Skeletal muscle tissue (tissue), 4 donors: Measurements from ENCODE around the gene FMN2. TPM values are rescaled to one million over a fixed set of nuclear protein-coding genes. Genes with fewer than 3 reads are reported as not detected.

ENCODE experiments used
- H3K27ac ChIP-seq: one replicate; pipeline ENCODE4 v1.7.0; 2013; ENCODE audit warnings: mild to moderate bottlenecking, low read depth, low read length, inconsistent platforms
- H3K27me3 ChIP-seq, 3 donors: one replicate each; pipeline ENCODE4 v1.7.0; 2013; ENCODE audit warnings: low read length in 3 of 3; ENCODE audit not compliant: control insufficient read depth in 3 of 3, insufficient read depth in 3 of 3
- H3K36me3 ChIP-seq, 3 donors: one replicate each; pipeline ENCODE4 v1.7.0; 2013; ENCODE audit warnings: low read length in 3 of 3; ENCODE audit not compliant: control insufficient read depth in 3 of 3, insufficient read depth in 3 of 3
- H3K4me1 ChIP-seq, 3 donors: one replicate each; pipeline ENCODE4 v1.7.0; 2013; ENCODE audit warnings: low read length in 3 of 3, mild to moderate bottlenecking in 3 of 3; ENCODE audit not compliant: control insufficient read depth in 3 of 3, insufficient read depth in 3 of 3
- H3K4me3 ChIP-seq, 3 donors: one replicate each; pipeline ENCODE4 v1.7.0; 2013; ENCODE audit warnings: low read length in 3 of 3
- H3K9ac ChIP-seq, 3 donors: one replicate each; pipeline ENCODE4 v1.7.0; 2013; ENCODE audit warnings: low read length in 3 of 3, mild to moderate bottlenecking in 3 of 3, moderate library complexity in 2 of 3, low read depth in 1 of 3
- H3K9me3 ChIP-seq, 3 donors: one replicate each; pipeline ENCODE4 v1.7.0; 2013; ENCODE audit warnings: low read length in 3 of 3; ENCODE audit not compliant: control insufficient read depth in 3 of 3
- total RNA-seq: library from RNA; depleted of rRNA; stranded (reverse); fragments of >200 nt; gene quantifications from one replicate; pipeline ENCODE4 v1.2.3, GENCODE V29; 2014
- donor health status: Osteomylitis.

Gene FMN2
- total RNA-seq, 1 donor from 2014 or later = 2.1 TPM

GRCh38 chr1:240356568-240356967 lies 264.9 kb downstream of the FMN2 start:
- no peaks in the 10 kb centered on the region for H3K4me1 ChIP-seq
- no peak overlapping the region for H3K4me3 ChIP-seq
- no peak overlapping the region for H3K27ac ChIP-seq
- no peak overlapping the region for H3K9ac ChIP-seq
- H3K27me3 ChIP-seq = no peaks in the 10 kb centered on the region
- H3K9me3 ChIP-seq = peaks cover 0 to 2% (median 0%) of the 10 kb centered on the region in 3 donors
- no peaks in the 10 kb centered on the region for H3K36me3 ChIP-seq

DNA sequence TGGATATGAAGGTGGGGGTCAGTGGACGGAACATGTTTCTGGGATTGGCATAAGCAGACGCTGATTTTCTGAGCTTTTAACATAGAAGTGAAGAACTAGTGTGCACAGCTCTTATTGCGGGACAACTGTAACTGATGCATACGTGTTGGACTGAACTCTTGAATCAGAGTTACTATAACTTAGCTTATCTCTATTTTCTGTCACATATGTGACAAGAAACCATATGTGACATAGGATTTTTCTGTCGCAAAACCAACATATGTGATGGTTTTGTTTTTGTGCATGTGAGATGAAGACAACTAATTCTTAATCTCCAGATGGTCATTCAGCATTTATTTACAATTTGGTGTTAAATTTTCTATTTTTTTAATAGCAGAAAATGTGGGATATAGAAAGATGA lies 270.4 kb downstream of the FMN2 start:
- no peaks in the 10 kb centered on the region for H3K4me1 ChIP-seq
- no peak overlapping the region for H3K9ac ChIP-seq
- H3K27me3 ChIP-seq = no peaks in the 10 kb centered on the region
- H3K4me3 ChIP-seq = no peak overlapping the region
- H3K9me3 ChIP-seq = no peaks in the 10 kb centered on the region
- no peaks in the 10 kb centered on the region for H3K36me3 ChIP-seq
- H3K27ac ChIP-seq = no peak overlapping the region

- Histone ChIP-seq H3K4me1 (no peaks in the 10 kb centered on the region), H3K9ac (no peak overlapping the region), H3K27me3 (no peaks in the 10 kb centered on the region), H3K27ac (no peak overlapping the region), H3K36me3 (no peaks in the 10 kb centered on the region), H3K4me3 (no peak overlapping the region), H3K9me3 (no peaks in the 10 kb centered on the region)
Observed at GRCh38 chr1:240362826-240363225, 271.1 kb downstream of the FMN2 start.

- no peak overlapping the region for H3K9ac ChIP-seq
Observed at GRCh38 chr1:240363315-240363714, 271.6 kb downstream of the FMN2 start.

GRCh38 chr1:240363914-240364313 lies 272.2 kb downstream of the FMN2 start:
- Histone ChIP-seq H3K36me3 (no peaks in the 10 kb centered on the region), H3K27me3 (no peaks in the 10 kb centered on the region), H3K27ac (no peak overlapping the region), H3K9me3 (no peaks in the 10 kb centered on the region), H3K9ac (no peak overlapping the region), H3K4me3 (no peak overlapping the region), H3K4me1 (no peaks in the 10 kb centered on the region)

More at GRCh38 chr1:240363315-240363714, 271.6 kb downstream of the FMN2 start:
- no peaks in the 10 kb centered on the region for H3K27me3 ChIP-seq
- no peak overlapping the region for H3K27ac ChIP-seq
- H3K4me1 ChIP-seq = no peaks in the 10 kb centered on the region
- H3K9me3 ChIP-seq = no peaks in the 10 kb centered on the region
- H3K36me3 ChIP-seq = no peaks in the 10 kb centered on the region
- no peak overlapping the region for H3K4me3 ChIP-seq

- Histone ChIP-seq H3K27me3 (no peaks in the 10 kb centered on the region), H3K4me1 (no peaks in the 10 kb centered on the region), H3K36me3 (no peaks in the 10 kb centered on the region), H3K27ac (no peak overlapping the region), H3K9me3 (no peaks in the 10 kb centered on the region), H3K4me3 (no peak overlapping the region), H3K9ac (no peak overlapping the region)
Observed at GRCh38 chr1:240366636-240367035, 275.0 kb downstream of the FMN2 start.

DNA sequence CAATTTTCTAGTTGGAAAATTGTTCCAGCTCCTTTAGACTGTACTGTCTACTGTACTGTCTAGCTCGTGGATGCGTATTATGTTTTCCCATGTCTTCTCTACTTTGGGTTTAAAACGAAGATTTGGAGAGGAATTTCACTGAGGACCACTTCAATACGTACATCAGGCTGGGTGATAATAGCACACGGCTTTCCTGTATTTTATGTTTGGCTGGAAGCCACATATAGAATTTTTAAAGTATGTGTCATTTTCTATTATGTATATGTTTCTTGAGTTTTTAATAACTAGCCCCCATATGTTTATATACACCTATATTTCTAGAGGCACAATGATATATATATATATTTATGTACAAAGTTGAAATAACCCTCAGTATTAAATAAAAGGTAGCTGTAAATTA lies 293.9 kb downstream of the FMN2 start:
- Histone ChIP-seq H3K9ac (no peak overlapping the region), H3K4me3 (no peak overlapping the region), H3K27me3 (no peaks in the 10 kb centered on the region), H3K27ac (no peak overlapping the region), H3K9me3 (peaks cover 0 to 5% (median 3%) of the 10 kb centered on the region in 3 donors), H3K36me3 (no peaks in the 10 kb centered on the region), H3K4me1 (peaks cover 0 to 6% (median 0%) of the 10 kb centered on the region in 3 donors)

GRCh38 chr1:240385985-240386978 lies 294.6 kb downstream of the FMN2 start:
- peaks cover 0 to 6% (median 0%) of the 10 kb centered on the region in 3 donors for H3K4me1 ChIP-seq
- H3K4me3 ChIP-seq = no peak overlapping the region
- peak overlapping the region; percentile 61 for H3K27ac ChIP-seq
- no peak overlapping the region for H3K9ac ChIP-seq
- no peaks in the 10 kb centered on the region for H3K27me3 ChIP-seq
- H3K9me3 ChIP-seq = peaks cover 0 to 3% (median 2%) of the 10 kb centered on the region in 3 donors
- H3K36me3 ChIP-seq = no peaks in the 10 kb centered on the region

GRCh38 chr1:240387051-240387450 lies 295.4 kb downstream of the FMN2 start:
- H3K4me3 ChIP-seq = no peak overlapping the region
- no peaks in the 10 kb centered on the region for H3K27me3 ChIP-seq
- H3K9me3 ChIP-seq = no peaks in the 10 kb centered on the region
- H3K9ac ChIP-seq = no peak overlapping the region
- peaks cover 0 to 6% (median 0%) of the 10 kb centered on the region in 3 donors for H3K4me1 ChIP-seq
- no peaks in the 10 kb centered on the region for H3K36me3 ChIP-seq
- H3K27ac ChIP-seq = peak overlapping the region; percentile 61

- Histone ChIP-seq H3K9ac (no peak overlapping the region), H3K4me1 (no peaks in the 10 kb centered on the region), H3K9me3 (no peaks in the 10 kb centered on the region), H3K36me3 (no peaks in the 10 kb centered on the region), H3K27ac (no peak overlapping the region), H3K4me3 (no peak overlapping the region), H3K27me3 (no peaks in the 10 kb centered on the region)
Observed at GRCh38 chr1:240391660-240392260, 300.1 kb downstream of the FMN2 start.
